HG02610 (cell line): ENCODE measurements around the gene RNU2-63P.
"Not testable (repeated sequence)": the region's sequence is repeated elsewhere in the genome, so short reads cannot be mapped to it uniquely, and the experiment has no call there.

Source experiments
- ATAC-seq: cut with Tn5 transposase; IDR thresholded peaks from one replicate; pipeline ENCODE4 v1.9.1; 2021; ENCODE audit warnings: mild to moderate bottlenecking, moderate library complexity; ENCODE audit not compliant: unreplicated experiment

The RNU2-63P gene

DNA sequence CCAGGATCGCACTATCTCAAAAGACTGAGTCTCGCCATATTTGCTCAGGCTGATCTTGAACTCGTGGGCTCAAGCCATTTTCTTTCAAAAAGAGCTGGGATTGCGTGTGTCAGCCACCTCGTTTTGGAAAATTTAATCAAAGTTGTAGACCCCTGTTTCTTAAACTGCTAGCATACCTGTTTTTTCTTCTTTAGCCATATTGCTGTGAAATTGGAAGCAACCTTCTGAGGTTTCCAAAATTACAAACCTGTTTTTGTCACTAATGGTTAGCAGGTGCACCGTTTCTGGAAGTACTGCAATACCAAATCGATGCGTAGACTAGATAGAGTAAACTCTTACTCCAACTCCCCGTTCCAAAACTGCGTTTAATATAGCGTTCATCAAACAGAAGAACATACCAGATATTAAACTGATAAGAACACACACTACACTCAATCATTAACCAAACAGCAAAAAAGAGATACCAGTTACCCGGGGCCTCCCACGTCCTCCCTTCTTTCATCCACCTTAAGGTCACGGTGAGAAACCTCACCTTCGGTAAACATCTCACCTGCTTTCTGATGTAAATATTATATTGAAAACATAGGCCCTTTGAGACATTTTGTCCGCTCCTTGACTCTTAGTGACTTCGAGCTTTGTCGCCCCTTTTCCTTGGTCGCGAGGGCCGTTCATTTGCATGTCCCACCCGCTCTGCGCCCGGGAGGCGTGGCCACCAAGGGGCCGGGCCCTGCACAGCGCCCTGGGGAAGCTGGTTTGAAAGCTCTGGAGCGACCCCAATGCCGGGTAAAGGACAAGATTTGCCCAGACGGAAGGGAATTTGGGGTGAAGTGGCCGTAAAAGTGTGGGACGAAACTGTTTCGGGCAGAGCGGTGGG, at the start of gene RNU2-63P:
TSS of gene RNU2-63P (minus strand) at position 462 of the 874 bp plus-strand sequence.
- peak; percentile 82 for ATAC-seq

DNA sequence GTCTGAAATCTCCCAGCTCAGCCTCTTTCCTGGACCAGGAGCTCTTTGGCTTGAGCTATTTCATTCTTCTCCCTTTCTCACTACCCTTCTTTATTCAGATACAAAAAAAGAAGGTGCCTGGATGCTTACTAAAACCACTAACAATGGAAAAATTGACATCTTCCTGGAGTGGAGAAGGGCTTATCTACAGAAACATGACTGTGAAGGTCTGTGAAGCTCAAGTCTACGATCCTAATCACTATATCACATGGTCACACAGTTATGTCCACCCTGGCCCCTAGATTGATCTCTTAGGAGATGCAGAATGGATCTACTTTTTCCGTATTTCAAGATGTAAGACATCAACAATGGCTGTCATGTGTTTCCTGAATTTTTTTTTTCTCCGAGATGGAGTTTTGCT, 44.9 kb upstream of the RNU2-63P start:
- ATAC-seq = no peak

DNA sequence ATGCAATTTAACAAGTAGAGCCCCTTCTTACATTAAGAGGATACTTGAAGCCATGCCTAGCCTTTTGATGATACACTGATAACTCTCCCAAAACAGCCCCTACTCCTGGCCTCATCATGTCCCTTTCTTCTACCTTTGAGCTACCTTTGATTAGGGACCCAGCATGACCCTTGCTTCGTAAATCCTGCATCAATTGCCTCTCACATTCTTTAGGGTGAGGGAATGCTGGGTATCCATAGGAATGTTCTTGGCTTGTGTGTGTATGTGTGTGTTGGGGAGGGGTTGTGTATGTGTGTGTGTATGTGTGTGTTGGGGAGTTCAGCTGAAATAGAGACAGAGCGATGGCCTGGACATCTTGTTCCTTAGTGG, 44.5 kb upstream of the RNU2-63P start:
- ATAC-seq = no peak

DNA sequence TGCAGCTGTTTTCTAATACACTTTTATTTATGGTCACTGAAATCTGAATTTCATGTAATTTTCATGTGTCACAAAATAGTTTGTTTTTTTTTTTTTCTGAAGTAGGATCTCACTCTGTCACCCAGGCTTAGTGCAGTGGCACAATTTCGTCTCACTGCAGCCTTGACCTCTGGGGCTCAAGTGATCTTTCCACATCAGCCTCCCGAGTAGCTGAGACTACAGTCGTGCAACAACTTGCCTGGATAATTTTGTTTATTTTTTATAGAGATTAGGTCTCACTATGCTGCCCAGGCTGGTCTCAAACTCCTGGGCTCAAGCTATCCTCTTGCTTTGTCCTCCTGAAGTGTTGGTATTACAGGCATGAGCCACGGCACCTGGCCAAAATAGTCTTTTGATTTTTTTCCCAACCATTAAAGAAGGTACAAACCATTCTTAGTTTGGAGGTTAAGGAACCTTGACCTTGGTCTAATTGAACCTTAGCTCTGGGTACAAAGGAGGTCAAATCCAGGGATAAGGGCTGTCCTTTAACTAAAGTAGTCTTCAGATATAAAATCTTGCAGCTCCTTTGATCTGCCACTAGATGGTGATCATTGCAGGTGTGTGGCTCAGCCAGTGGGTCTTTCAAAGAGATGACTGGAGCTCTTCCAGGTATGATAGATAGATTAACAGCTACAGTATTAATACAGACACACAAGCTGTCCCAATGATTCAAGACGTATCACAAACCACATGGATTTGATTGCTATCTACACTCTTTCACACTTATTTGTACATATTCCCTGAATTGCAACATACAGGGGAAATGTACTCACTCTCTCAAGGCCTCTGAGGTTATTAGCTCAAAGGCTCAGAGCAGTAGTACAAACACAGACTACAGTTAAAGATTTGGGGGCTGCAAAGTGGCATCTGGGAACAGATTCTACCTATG, 43.9 kb upstream of the RNU2-63P start:
- peak; percentile 31 for ATAC-seq

DNA sequence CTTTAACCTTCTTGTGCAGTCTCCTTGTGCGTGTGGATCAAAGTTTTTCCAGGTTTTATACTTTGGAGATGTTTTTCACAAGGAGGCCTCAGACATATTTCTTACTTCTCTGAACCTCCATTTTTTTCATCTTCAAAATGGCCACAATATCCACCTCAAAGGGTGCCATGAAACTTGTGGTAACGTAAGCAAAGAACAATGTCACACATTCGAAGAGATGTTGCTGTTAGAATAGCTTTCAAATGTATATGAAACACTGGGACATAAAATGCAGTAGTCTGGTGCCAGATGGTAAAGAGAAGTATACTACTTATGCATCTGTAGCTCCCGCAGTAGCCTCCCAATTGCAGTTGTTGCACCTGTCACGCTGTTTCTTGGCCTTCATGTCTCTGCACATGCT, 41.8 kb upstream of the RNU2-63P start:
- ATAC-seq = no peak

DNA sequence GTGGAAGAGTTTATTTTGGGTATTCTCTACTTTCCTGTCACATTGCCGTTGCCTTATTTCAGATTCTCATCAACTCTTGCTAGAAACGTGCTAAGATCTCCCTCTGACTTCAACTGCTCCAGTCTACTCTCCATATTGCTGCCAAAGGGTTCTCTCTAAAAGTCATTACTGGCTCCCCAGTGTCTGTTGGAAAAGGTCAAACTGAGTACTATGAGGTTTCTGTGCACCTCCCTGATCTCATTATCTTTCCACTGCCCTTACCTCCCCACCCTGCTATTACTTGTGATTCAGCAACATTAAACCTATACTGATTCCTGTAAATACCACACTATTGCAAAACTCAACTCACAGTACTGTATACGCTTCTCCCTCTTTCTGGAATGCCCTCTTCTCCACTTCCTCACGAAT, 41.1 kb upstream of the RNU2-63P start:
- no peak for ATAC-seq

DNA sequence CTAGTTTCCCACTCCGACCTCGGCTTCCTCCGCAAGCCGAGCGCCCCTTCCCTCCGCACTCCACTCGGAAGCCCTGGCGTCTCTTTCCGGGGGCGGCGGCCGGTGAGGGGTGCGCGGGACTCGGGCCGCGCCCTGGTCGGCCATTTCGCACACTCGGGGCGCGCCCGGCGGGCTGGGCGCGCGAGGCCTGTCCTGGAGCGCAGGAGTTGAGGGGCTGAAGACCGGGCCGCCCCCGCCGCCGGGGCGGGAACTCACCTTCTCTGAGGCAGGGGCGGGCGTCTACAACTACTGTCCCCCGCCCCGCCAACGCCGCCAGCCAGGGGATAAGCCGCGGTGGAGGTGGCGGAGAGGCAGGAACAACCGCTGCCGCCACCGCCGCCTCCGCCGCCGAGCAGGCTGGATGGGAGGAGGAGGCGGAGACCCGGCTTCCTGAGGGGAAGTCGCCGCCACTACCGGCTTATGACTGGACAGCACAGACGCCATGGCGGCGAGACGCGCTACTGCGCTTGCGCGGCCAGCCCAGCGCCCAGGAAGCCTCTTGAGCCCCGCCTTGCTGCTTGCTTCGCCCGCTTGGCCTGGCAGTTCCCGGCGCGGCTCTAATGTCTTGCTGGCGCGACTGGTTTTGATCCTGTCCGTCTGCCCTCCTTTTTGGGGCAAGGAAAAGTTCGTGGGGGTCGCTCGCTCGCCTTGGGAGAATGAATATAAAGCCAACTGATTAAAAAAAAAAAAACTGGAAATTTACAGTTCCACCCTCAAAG, 39.2 kb upstream of the RNU2-63P start, which contains the start of gene KRCC1:
TSS of gene KRCC1 (minus strand) at position 413 of the 758 bp plus-strand sequence. CDS start 27,220 bp downstream, outside the sequence.
- ATAC-seq = peak; percentile 96

DNA sequence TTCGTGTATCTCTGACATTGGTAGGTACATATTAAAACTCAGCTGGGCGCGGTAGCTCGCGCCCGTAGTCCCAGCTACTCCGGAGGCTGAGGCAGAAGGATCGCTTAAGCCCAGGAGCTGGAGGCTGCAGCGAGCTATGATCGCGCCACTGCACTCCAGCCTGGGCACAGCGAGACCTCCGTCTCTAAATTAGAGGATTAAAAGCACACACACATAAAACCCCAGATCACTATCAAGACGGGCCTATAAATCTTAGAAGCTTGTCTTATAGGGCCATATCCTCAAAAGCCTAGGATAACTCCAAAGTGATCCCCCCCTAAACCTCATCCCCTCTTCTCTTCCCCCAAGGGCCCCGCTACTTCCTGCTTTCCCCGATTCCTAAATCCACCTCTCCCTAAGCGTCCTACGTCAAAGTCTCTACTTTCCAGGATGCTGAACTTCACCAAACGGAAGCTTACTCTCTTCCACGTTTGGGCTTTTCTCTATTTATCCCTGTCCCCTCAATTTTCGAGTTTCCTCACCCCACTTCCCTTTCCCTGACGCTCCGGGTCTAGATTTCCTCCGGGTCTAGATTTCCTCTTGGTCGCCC, 38.5 kb upstream of the RNU2-63P start:
- ATAC-seq = no peak

DNA sequence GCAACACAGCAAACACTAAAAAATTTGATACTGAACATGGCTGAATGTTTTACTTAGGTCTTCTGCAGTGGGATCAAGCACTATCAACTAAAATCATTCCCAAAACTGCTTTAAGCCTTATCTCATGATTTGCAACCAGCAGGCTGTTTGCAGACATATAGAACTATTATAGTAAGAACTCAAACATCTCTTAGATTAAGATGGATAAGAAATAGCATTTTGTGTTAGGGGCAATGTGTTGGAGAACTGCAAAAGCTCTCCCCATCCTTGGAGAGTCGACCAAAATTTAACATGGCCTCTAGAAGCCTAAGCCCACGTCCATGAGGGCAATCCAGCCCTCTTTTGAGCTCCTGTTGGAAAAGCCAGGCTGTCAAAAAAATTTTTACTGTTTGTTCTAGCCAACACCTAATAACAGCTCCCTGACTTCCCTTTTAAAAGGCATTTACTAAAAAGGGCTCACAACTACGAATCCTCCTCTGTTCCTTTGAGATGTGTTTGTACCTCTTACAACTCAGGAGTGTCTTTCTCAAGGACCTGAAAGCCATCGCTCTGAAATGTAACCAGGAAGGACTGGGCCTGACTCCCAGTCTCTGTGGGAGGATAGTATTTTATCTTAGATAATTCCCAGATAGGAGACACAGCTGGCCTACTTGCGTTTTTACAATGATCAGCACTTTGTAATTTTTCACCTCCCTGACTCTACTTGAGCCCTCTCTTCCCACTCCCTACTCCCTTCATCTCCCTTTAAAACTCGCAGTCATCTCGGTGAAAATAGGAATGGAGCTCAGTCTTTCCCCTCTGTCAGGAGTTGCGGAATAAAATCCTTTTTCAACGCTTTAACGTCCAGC, 37.8 kb upstream of the RNU2-63P start:
- ATAC-seq = no peak

DNA sequence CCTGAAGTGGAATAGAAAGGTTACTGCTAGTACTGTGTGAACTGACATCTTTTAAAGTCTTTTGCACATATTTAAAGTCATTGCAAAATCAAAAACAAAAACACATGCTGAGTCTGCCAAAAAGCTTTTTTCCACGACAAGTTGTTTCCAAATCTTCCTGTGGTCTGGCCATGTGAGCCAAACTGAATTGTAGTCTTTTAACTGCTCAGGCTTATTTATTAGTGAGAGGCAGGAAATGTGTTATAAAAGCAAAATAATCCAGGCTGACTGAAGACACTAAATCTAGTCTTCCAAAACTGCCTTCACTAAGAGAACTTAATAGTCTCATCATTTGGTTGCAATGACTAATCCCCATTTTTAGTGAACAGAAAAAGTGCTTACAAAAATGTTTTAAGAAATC, 36.9 kb upstream of the RNU2-63P start:
- no peak for ATAC-seq

DNA sequence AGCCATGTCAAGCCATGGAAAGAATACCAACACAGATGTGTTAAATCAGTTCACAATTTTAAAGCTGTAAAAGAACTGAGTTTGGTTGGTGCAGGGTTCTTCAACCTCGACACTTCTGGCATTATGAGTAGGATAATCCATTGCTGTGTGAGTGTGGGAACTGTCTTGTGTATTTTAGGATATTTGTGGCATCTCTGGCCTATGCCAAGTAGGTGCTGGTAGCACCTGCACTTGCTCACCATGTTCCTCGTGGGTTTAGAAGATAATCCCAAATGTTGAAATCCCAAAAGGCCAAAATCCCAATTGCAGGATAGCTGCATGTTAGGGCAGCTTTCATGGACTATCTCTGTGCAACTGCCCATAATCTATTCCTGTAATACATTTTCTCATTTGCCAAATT, 35.4 kb upstream of the RNU2-63P start:
- ATAC-seq = no peak

DNA sequence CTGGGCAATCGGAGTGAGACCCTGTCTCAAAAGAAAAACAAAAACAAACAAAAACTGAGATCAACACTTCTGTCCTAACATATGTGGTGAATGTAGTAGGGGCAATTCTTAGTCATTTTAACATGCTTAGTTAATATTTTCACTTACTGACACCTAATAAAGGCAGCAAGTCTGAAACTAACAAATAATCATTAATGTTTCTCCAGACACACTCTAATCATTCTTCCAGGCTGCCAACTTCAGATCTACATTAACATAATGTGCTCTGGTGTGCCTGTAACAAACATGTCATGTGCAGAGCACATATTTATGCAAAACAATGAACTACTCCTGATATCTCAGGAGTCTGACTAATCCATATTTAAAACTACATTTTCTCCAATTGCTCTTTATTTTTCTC, 33.3 kb upstream of the RNU2-63P start:
- ATAC-seq = no peak

DNA sequence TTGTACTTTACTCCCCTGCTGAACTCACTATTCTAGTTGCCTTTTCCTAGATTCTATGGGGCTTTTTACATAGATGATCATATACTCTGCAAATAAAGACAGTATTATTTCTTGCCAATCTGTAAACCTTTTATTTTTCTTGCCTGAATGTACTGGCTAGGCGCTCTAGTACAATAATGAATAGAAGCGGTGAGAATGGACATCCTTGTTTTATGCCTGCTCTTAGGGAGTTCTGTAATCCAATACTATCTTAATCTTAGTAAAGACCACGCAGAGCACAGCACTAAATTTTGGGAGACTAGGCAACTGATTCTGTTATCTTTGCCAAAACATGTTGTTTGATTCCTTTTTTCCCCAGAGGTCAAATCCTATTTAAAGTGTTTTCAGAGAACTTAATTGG, 32.2 kb upstream of the RNU2-63P start:
- no peak for ATAC-seq

DNA sequence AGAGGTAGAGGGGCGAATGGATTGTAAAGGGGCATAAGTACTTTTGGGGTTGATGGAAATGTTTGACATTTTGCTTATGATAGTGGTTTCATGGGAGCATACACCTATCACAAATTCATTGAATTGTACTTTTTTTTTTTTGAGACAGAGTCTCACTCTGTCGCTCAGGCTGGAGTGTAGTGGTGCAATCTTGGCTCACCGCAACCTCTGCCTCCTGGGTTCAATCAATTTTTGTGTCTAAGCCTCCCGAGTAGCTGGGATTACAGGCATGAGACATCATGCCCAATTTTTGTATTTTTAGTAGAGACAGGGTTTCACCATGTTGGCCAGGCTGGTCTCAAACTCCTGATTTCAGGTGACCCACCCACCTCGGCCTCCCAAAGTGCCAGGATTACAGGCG, 29.2 kb upstream of the RNU2-63P start:
- not testable (repeated sequence) for ATAC-seq

DNA sequence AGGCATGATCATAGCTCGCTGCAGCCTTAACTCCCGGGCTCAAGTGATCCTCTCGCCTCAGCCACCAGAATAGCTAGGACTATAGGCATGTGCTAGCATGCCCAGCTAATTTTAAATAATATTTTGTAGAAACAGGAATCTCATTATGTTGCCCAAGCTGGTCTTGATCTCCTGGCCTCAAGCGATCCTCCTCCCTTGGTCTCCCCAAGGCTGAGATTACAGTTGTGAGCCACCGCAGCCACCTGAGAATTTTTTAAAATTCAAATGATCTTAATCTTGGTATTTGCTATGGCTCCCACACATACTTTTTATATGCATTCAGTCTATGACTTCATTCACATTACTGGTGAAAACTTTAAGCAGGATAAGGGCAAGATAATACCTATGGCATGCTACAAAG, 26.1 kb upstream of the RNU2-63P start:
- no peak for ATAC-seq

DNA sequence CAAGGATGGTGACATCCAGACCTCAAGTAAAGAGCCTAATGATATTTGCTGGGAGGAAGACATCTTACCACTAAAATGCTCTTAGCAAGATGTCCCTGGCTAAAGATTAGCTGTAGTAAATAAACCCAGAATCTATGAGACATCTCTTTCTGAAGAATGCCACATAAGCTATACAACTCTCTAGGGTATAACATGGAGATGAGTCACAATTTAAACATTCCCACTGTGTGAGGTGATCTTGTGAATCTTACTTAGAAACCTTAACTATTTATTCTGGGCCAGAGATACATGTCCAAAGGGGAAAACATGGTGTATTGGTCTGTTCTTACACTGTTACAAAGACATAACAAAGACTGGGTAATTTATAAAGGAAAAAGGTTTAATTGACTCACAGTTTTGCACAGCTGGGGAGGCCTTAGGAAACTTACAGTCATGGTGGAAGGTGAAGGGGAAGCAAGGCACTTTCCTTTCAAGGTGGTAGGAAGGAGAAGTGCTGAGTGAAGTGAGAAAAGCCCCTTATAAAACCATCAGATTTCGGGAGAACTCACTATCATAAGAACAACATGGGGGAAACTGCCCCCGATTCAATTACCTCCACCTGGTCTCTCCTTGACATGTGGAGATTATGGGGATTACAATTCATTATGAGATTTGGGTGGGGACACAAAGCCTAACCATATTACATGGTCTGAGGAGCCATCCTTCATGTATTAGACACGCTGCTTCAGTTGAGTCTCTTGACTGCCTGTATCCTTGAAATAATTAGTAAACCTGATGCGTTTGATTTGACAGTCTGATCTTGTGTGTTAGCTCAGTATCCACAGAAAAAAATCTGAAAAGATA, 22.1 kb upstream of the RNU2-63P start:
- no peak for ATAC-seq

DNA sequence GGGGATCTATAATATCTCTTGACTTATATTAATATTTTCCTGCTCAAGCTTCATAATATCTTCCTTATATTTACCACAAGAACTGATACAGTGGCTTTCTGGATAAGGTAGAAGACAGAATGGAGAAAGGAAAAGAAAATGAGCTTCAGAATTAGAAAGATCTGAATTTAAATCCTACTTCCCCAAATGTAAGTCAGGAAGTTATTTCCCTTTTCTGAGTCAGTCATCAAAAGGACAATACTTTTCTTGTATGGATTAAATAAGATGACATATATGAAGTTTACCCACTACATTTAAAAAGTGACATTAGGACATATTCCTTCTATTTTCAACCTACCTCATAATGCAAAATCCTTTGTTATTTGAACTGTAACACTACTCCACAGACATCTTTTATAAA, 20.3 kb upstream of the RNU2-63P start:
- no peak for ATAC-seq

DNA sequence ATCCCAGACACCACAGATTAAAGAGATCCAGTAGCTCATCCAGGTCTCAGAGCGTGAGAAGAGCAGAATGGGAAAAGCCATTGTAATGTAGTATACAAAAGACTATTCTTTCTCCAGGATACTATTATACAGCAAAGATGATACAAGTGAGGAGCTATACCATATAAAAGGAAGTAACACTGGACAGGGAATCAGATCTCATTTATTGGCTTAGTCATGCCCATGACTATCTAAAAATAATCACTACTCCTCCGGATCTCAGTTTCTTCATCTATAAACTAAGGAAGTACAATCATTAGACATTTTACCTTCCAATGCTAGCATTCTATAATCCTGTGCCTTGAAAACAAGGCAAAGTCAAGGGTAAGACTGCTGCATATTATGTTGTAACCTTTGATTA, 19.8 kb upstream of the RNU2-63P start:
- no peak for ATAC-seq
